Stimulated activated CD4-positive, alpha-beta T cell treated with anti-CD3 and anti-CD28 coated beads, Interleukin-15, amount 100 ng/mL, for 1 hour (primary cell): Measurements from ENCODE around the gene NASP.
A peak's percentile ranks its signal among the peaks of the same experiment; 100 is the strongest.
"Not testable (repeated sequence)": the region's sequence is repeated elsewhere in the genome, so short reads cannot be mapped to it uniquely, and the experiment has no call there.

Experiments
- DNase-seq, 2 donors: peaks; one replicate each; pipeline ENCODE4 v3.0.0-alpha.2; 2020; ENCODE audit warnings: low read depth in 1 of 2, low spot score in 1 of 2

NASP gene

DNA sequence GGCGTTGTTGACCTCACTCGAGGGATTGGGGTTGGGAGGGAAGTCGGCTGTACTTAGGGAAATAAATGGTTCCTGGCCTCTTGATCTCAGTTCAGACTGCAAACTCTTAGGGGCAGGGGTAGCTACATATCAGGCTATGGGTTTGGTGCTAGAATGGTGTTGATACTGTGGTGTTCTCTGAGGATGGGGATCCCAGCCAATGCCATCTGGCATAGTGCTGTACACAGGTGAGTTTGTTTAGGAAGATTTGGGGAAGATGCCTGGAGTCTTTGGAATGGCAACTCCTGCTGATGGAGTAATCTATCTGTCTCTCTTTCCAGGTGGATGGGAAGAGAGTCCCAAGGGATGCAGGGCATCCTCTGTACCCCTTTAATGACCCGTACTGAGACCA lies 14.3 kb upstream of the NASP start:
- DNase-seq = no peak

DNA sequence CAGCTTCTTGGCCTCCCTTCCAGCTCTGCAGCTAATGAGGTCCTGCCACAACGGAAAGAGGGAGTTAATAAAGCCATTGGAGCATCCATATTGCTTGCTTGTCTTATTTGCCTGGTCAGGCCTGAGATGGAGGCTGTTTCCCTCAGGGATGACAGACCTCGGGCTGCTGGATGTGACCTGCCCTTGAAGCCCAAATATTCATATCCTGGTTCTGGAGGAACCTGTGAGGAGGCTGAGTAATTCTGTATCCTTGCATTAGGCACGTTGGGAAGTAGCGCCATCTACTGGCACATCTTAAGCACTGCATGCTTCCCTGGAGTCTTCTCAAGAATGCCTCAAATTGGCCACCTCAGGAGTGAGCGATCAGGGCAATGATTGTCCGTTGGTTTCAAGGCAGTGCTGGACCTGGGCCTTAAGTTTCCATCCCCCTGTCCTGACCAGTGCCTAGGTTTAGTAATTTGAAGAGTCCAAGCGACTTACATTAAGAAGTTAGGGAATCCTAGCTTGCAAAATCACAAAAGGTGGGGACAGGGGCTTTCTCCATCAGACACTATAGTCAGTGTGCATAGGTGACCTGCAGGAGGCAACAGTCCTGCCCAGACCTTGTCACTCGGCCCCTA lies 13.8 kb upstream of the NASP start:
- DNase-seq = peak; percentile 33 to 47

DNA sequence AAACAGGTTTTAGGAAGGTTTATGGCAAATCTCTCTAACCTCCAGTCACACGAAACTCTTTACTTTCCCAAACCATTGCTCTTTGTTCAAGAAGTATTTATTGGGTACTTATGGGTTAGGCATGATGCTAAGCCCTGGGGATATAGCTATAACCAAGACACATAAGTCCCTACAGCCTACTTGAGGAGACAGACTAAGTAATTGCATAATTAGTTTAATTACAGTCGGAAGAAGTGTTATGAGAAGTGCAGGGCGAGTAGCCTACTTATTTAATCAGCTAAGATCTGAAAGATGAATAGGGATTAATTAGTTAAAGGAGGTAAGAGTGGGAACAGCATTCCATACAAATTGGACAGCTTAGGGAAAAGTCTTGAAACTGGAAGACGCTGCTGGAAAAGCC lies 13.2 kb upstream of the NASP start:
- no peak for DNase-seq

DNA sequence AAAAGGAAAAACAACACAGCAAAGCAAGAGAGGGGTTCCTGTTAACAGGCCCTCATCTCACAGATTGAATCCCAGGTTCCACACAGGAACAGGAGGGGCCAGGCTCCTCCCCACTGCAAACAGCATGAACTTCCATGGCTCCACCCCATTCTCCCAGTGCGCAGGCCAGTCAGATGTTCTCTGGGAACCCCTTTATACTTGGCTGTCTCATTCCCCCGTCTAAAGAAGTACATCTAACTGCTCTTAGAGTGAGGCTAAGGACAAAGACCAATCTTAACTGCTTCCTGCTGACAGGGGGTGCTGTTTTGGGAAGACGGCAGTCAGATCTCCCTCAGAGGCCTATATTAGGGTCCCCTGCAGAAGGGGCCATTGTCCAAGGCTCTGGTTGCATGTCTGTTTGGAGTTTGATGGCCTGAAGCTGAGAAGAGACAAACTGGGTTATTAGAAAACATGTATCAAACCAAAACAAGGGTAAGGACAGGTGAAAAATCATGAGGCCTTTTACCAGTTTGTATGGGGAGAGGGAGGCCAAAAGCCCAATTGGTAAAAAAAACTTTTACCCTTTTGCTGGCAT lies 10.5 kb upstream of the NASP start:
- DNase-seq = no peak

DNA sequence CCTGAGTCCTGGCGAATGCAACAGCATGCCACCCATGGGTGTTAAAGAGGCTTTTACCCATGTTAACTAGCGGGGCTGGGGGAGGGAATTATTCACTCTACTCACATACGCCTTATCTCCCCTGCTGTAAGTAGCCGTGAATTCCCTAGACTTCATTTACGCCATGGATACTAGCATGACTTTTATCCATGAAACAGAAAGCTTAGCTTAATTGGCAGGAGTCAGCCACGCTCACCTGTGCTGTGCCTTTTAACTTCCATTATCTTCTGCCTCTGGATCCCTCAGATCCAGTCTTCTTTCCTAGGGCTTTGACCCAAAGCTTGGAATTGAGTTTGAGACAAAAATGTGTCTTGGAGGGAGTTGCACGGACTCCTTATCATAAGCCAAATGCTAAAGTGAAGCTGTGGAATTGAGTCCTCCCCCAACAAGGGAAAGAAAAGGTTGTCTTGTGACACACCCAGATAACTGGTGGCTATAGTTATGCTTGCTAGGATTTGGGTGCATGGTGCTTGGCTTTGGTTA lies 9.7 kb upstream of the NASP start:
- DNase-seq = no peak

DNA sequence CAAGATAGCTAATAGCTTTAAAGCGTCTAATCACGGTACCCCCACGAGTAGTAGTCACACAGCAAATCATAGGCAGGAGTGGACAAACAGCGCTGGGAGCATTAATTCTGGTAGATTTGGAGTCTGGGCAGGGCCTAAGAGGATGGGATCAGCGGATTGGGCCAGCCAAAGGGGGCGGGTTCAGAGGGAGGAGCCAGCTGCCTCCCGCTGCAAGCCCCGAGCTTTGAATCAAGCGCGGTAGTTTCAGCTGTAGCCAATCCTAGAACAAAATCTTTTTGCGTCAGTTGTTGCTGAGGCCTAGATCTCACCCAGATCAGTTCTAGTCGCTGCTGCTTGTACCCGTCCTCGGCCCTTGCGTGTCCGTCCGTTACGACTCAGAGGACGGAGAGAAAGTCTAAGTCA lies 576 bp upstream of the NASP start:
- peak; percentile 82 to 85 for DNase-seq

GRCh38 chr1:45584351-45585109 lies 689 bp downstream of the NASP start:
- DNase-seq = peak; percentile 75 to 80

DNA sequence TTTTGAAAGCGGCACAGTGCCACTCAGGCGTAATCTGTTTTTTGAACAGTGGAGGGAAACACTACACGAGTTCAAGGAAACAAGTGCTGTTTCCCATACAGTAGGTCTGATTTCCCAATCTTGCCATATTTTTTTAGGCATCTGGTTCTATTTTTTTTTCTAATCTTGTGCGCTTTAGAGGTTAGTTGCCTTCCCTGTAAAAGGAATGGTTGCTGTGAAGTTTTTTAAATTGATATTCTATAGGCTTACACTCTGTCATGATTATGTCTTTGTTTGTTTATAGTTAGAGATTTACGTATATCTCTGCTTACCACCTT lies 1.2 kb downstream of the NASP start:
- no peak for DNase-seq

DNA sequence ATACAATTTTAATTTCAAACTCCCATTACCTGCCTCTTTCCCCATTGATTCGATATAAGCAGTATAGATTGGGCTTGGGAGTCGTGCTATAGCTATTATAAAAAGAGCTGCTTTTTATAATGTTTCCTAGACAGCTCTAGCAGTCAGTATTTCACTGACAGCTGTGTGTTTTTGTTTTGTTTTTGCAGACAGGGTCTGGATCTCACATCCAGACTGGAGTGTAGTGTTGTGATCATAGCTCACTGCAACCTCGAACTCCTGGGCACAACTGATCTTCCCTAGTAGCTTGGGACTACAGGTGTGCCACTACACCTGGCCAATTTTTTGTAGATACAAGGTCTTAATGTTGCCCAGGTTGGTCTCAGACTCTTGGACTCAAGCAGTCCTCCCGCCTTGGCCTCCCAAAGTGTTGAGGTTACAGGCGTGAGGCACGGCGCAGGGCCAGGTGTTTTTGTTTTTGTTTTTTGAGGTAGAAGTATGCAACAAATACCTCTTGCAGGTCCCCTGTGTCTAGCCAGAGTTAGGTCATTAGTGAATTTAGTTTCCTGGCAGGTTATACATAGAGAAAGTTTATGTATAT lies 1.7 kb downstream of the NASP start:
- no peak for DNase-seq

GRCh38 chr1:45586769-45587168 lies 2.9 kb downstream of the NASP start:
- DNase-seq = no peak

- no peak for DNase-seq
These were observed 6.0 kb downstream of the NASP start for GRCh38 chr1:45589861-45590260.

GRCh38 chr1:45594412-45594811 lies 10.6 kb downstream of the NASP start:
- no peak for DNase-seq

DNA sequence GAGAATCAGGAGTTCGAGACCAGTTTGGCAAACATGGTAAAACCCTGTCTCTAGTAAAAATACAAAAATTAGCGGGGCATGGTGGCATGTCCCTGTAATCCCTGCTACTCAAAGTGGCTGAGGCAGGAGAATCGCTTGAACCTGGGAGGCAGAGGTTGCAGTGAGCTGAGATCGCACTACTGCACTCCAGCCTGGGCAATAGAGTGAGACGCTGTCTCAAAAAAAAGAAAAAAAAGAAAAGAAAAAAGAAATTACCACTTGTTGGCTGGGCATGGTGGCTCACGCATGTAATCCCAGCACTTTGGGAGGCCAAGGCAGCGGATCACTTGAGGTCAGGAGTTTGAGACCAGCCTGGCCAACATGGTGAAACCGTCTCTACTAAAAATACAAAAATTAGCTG lies 12.9 kb downstream of the NASP start:
- DNase-seq = not testable (repeated sequence)

- no peak for DNase-seq
These were observed 20.4 kb downstream of the NASP start for GRCh38 chr1:45604239-45604638.

GRCh38 chr1:45607404-45608074 lies 23.7 kb downstream of the NASP start:
- DNase-seq = no peak

- no peak for DNase-seq
These were observed 24.6 kb downstream of the NASP start for GRCh38 chr1:45608175-45609156.

GRCh38 chr1:45610589-45611226 lies 26.9 kb downstream of the NASP start:
- DNase-seq = no peak

- no peak for DNase-seq
These were observed 29.2 kb downstream of the NASP start for GRCh38 chr1:45612941-45613579.

- no peak for DNase-seq
These were observed 32.0 kb downstream of the NASP start for GRCh38 chr1:45615885-45616284.
